Cerebellar nuclear complex (tissue), 1 donor: ENCODE data around the gene VWA8.
"Not testable (repeated sequence)": the region's sequence is repeated elsewhere in the genome, so short reads cannot be mapped to it uniquely, and the experiment has no call there.

Experiments
- DNase-seq, 2 experiments: peaks; one replicate each; lab custom pipeline; 2025; lab: John Stamatoyannopoulos, UW

VWA8 gene

GRCh38 chr13:41745496-41745895 is 215.4 kb downstream of the VWA8 start:
- DNase-seq, result not testable (repeated sequence)

- no peak for DNase-seq
These were observed 217.9 kb downstream of the VWA8 start for GRCh38 chr13:41742917-41743552.

- no peak for DNase-seq
These were observed 220.4 kb downstream of the VWA8 start for GRCh38 chr13:41740479-41740878.

- DNase-seq, result no peak
These were observed 238.0 kb downstream of the VWA8 start for GRCh38 chr13:41722684-41723535.

GRCh38 chr13:41720839-41721561 is 239.9 kb downstream of the VWA8 start:
- DNase-seq, result no peak

GRCh38 chr13:41716236-41716635 is 244.7 kb downstream of the VWA8 start:
- no peak for DNase-seq

GRCh38 chr13:41713405-41713804 is 247.5 kb downstream of the VWA8 start:
- DNase-seq, result no peak

- no peak for DNase-seq
These were observed 250.1 kb downstream of the VWA8 start for GRCh38 chr13:41710771-41711170.

- DNase-seq, result no peak
These were observed 251.4 kb downstream of the VWA8 start for GRCh38 chr13:41709511-41709910.

- no peak for DNase-seq
These were observed 252.2 kb downstream of the VWA8 start for GRCh38 chr13:41708713-41709112.

- no peak for DNase-seq
These were observed 253.6 kb downstream of the VWA8 start for GRCh38 chr13:41707194-41707821.

- DNase-seq, result no peak
These were observed 254.8 kb downstream of the VWA8 start for GRCh38 chr13:41706152-41706551.

GRCh38 chr13:41702540-41702939 is 258.4 kb downstream of the VWA8 start:
- no peak for DNase-seq

- DNase-seq, result no peak
These were observed 259.2 kb downstream of the VWA8 start for GRCh38 chr13:41701676-41702075.

- DNase-seq, result no peak
These were observed 260.1 kb downstream of the VWA8 start for GRCh38 chr13:41700790-41701310.

GRCh38 chr13:41699759-41700158 is 261.1 kb downstream of the VWA8 start:
- DNase-seq, result no peak

- no peak for DNase-seq
These were observed 263.3 kb downstream of the VWA8 start for GRCh38 chr13:41697578-41697977.

GRCh38 chr13:41696163-41697003 is 264.5 kb downstream of the VWA8 start:
- DNase-seq, result no peak

- DNase-seq, result no peak
These were observed 266.2 kb downstream of the VWA8 start for GRCh38 chr13:41694545-41695301.

GRCh38 chr13:41693434-41693833 is 267.5 kb downstream of the VWA8 start:
- DNase-seq, result no peak
